Measurements from ENCODE around the gene CLDND2.

- TF ChIP-seq SIN3A (conservative IDR thresholded peaks at IDR 0.05 in 1 of 2, IDR thresholded peaks at IDR 0.05 in 1 of 2; ENCODE audit: low read depth in 1 of 2, low read length in 2 of 2): no peak
- TF ChIP-seq POLR2AphosphoS5 (IDR thresholded peaks at IDR 0.05; ENCODE audit: low read depth, low read length): no peak
- no peak for TF ChIP-seq EZH2 (IDR thresholded peaks at IDR 0.05; ENCODE audit: low read depth, low read length, severe bottlenecking)
- no peak for TF ChIP-seq CTCF (IDR thresholded peaks at IDR 0.05; ENCODE audit: control extremely low read depth in 1 of 3, insufficient read depth in 1 of 3, low read depth in 1 of 3, low read length in 3 of 3)
- no peak for TF ChIP-seq RAD21 (IDR thresholded peaks at IDR 0.05 in 1 of 2, conservative IDR thresholded peaks at IDR 0.05 in 1 of 2; ENCODE audit: low read depth in 2 of 2, low read length in 2 of 2)
- no peak for TF ChIP-seq SP1 (IDR thresholded peaks at IDR 0.05; ENCODE audit: low read depth, low read length)
- no peak for TF ChIP-seq ATF3 (IDR thresholded peaks at IDR 0.05; ENCODE audit: insufficient read depth, low read depth, low read length)
- no peak for TF ChIP-seq MAX (IDR thresholded peaks at IDR 0.05)
These were observed 37.6 kb downstream of the CLDND2 start for GRCh38 chr19:51331193-51331592.

Data from H1 (cell line).